K562 (cell line): ENCODE measurements around the gene SSU72. TPM values are rescaled to one million over a fixed set of nuclear protein-coding genes. Genes with fewer than 3 reads are reported as not detected.
"Not testable (repeated sequence)": the region's sequence is repeated elsewhere in the genome, so short reads cannot be mapped to it uniquely, and the experiment has no call there.

ENCODE experiments used
- ATAC-seq: fragments of 200-7000 bp; cut with Tn5 transposase; 3 replicates; pipeline ENCODE4 v1.9.1; 2020; ENCODE audit warnings: moderate library complexity
- BruUV-seq: library from RNA; stranded (reverse); fragments of 400-500 nt; replicated peaks from 2 replicates; lab custom pipeline; 2021; lab: Mats Ljungman, UMichigan
- CTCF ChIA-PET: fragments of 300-600 bp; formaldehyde crosslinking; extraction: SDS; loops from one replicate; lab custom pipeline; 2021; ENCODE audit warnings: low intra/inter-chr PET ratio; lab: Yijun Ruan, JAX
- POLR2A ChIA-PET: fragments of 300-600, 350-650 bp; sonication (Branson Sonifier 250); formaldehyde crosslinking; extraction: SDS; loops from one replicate; lab custom pipeline; 2021; ENCODE audit warnings: antibody characterized with exemption, inconsistent platforms; lab: Yijun Ruan, JAX
- DNase-seq, 4 experiments: peaks; one replicate each; pipeline versions ENCODE4 v3.0.0 to v3.0.0-alpha.2; 2011 to 2018; ENCODE audit warnings: low spot score in 3 of 4, mixed read lengths in 3 of 4; ENCODE audit errors: extremely low read depth in 1 of 4
- FAIRE-seq: peaks from 2 replicates; lab custom pipeline; 2011; peaks lifted over from hg19 to GRCh38; lab: Jason Lieb, UNC
- H2AFZ ChIP-seq: 2 replicates; pipeline ENCODE4 v1.6.0; 2011; ENCODE audit warnings: low read depth, low read length, control low read depth, inconsistent platforms
- H3K27ac ChIP-seq: fragments of 200-600 bp; 3 replicates; pipeline ENCODE4 v1.8.0; 2011; ENCODE audit warnings: low read depth, mild to moderate bottlenecking, control low read depth, inconsistent platforms, low read length, moderate library complexity, mixed read lengths; ENCODE audit errors: extremely low read depth
- H3K27me3 ChIP-seq, 2 experiments: fragments of 300-600 bp in 1 of 2; 2 replicates in 1 of 2; 3 replicates in 1 of 2; pipeline versions ENCODE4 v1.6.0 to v1.8.0; 2011; ENCODE audit warnings: inconsistent platforms in 2 of 2, low read length in 2 of 2, mild to moderate bottlenecking in 1 of 2, mixed read lengths in 1 of 2, moderate library complexity in 1 of 2; ENCODE audit not compliant: control insufficient read depth in 2 of 2, insufficient read depth in 2 of 2
- H3K36me3 ChIP-seq: fragments of 300-600 bp; 3 replicates; pipeline ENCODE4 v1.8.0; 2011; ENCODE audit warnings: mild to moderate bottlenecking, low read length, inconsistent platforms; ENCODE audit not compliant: control insufficient read depth, insufficient read depth
- H3K4me1 ChIP-seq, 2 experiments: fragments of 200-600 bp in 1 of 2; replicated peaks in 1 of 2; 2 replicates in 1 of 2; 3 replicates in 1 of 2; pipeline versions ENCODE4 v1.5.1 to v1.8.0; 2011; ENCODE audit warnings: inconsistent platforms in 2 of 2, low read length in 2 of 2, mild to moderate bottlenecking in 1 of 2, mixed read lengths in 1 of 2, moderate library complexity in 1 of 2; ENCODE audit not compliant: control insufficient read depth in 2 of 2, insufficient read depth in 2 of 2
- H3K4me2 ChIP-seq: 2 replicates; pipeline ENCODE4 v1.6.1; 2011; ENCODE audit warnings: low read length, control low read depth, inconsistent platforms, mixed read lengths; ENCODE audit not compliant: insufficient read depth
- H3K4me3 ChIP-seq: fragments of 200-600 bp; sonication (generic), shearing (Covaris generic); 2 replicates; pipeline ENCODE4 v1.5.1; 2016; ENCODE audit warnings: control low read depth, inconsistent platforms
- H3K79me2 ChIP-seq: fragments of 200-600 bp; 3 replicates; pipeline ENCODE4 v1.8.0; 2011; ENCODE audit warnings: low read length, inconsistent platforms; ENCODE audit not compliant: control insufficient read depth, insufficient read depth
- H3K9ac ChIP-seq, 2 experiments: 2 replicates each; pipeline versions ENCODE4 v1.6.0 to v1.6.1; 2011; ENCODE audit warnings: low read depth in 2 of 2, low read length in 2 of 2, control low read depth in 1 of 2, inconsistent platforms in 1 of 2, mild to moderate bottlenecking in 1 of 2, mixed read lengths in 1 of 2; ENCODE audit not compliant: insufficient read depth in 1 of 2
- H3K9me1 ChIP-seq: one replicate; pipeline ENCODE4 v1.6.0; 2011; ENCODE audit warnings: inconsistent platforms, mild to moderate bottlenecking, low read length, moderate library complexity; ENCODE audit not compliant: control insufficient read depth, insufficient read depth
- H3K9me3 ChIP-seq: replicated peaks from 2 replicates; pipeline ENCODE4 v1.5.1; 2011; ENCODE audit warnings: low read depth, low read length, inconsistent platforms; ENCODE audit not compliant: control insufficient read depth, insufficient read depth
- H4K20me1 ChIP-seq: replicated peaks from 2 replicates; pipeline ENCODE4 v1.6.1; 2011; ENCODE audit warnings: low read length, inconsistent platforms, mixed read lengths; ENCODE audit not compliant: control insufficient read depth, insufficient read depth
- POLR2G ChIP-seq: fragments of 200-400 bp; formaldehyde crosslinking; IDR thresholded peaks from 2 replicates; pipeline ENCODE4 v1.6.1; 2017; ENCODE audit warnings: low read depth, mild to moderate bottlenecking, antibody characterized with exemption, low read length, moderate library complexity
- ZBTB33 ChIP-seq: sonication (generic); formaldehyde crosslinking; IDR thresholded peaks from 2 replicates; pipeline ENCODE4 v1.8.1; 2023; ENCODE audit warnings: mild to moderate bottlenecking, missing genetic modification reagents
- ZBTB9 ChIP-seq: fragments of 450-650 bp; formaldehyde crosslinking; IDR thresholded peaks from 2 replicates; pipeline ENCODE4 v1.4.0; 2020; ENCODE audit warnings: mild to moderate bottlenecking, moderate library complexity
- WGBS: fragments of 100-300 bp; shearing (Covaris generic); methylation state at CpG from one replicate; pipeline ENCODE4 v1.1.6; 2016; ENCODE audit warnings: low coverage, mixed read lengths; ENCODE audit not compliant: insufficient coverage; ENCODE audit errors: missing lambda C conversion rate; 5-methylcytosine and 5-hydroxymethylcytosine counted together
- in situ Hi-C: fragments of 300-500 bp; cut with MboI; formaldehyde crosslinking; loops from 4 replicates; pipeline ENCODE4 v1.15.0; 2018; ENCODE audit warnings: inconsistent platforms, mixed read lengths
- intact Hi-C: fragments of 100-400 bp; cut with micrococcal nuclease; formaldehyde crosslinking; loops from 2 replicates; pipeline ENCODE4 v1.14.2; 2022
- polyA plus RNA-seq, 8 experiments: library from polyadenylated mRNA; depleted of rRNA in 4 of 8; stranded (reverse) in 5 of 8; unstranded in 3 of 8; fragments of >200 nt; fragmentation: Nextera tagmentation in 2 of 8; fragmentation: Illumina TruSeq in 1 of 8; extraction: Ambion mirVana in 2 of 8; extraction: Trizol in 1 of 8; gene quantifications; 2 replicates each; pipeline versions ENCODE4 v1.2.1 to v1.2.3, GENCODE V29; 2011 to 2014; ENCODE audit warnings: inconsistent platforms in 1 of 8, missing spikeins in 1 of 8
- total RNA-seq, 7 experiments: library from RNA; depleted of rRNA in 6 of 7; stranded (reverse); fragments of >200 nt in 6 of 7; fragmentation: Illumina TruSeq in 2 of 7; extraction: Trizol in 2 of 7; gene quantifications; 2 replicates each; pipeline versions ENCODE4 v1.2.1 to v1.2.3, GENCODE V29; 2011 to 2021; ENCODE audit warnings: low replicate concordance in 1 of 7

Gene SSU72
- total and polyA plus RNA-seq, 9 of the 15 experiments (the other 6 are each of a cell fraction or from before 2014, with no cell fraction given): 70.8 to 201 (median 94.6) TPM

- H3K4me1 ChIP-seq, H3K9me1 ChIP-seq, H3K9me3 ChIP-seq, H4K20me1 ChIP-seq, H3K27ac ChIP-seq, H3K4me3 ChIP-seq, H3K4me2 ChIP-seq, FAIRE-seq, in situ Hi-C loops, H3K79me2 ChIP-seq, CTCF ChIA-PET, H3K9ac ChIP-seq, H3K27me3 ChIP-seq, BruUV-seq, ATAC-seq, H2AFZ ChIP-seq: not testable (repeated sequence)
- peak in 1 of 4 experiments; percentile 6 for DNase-seq
- TF ChIP-seq POLR2G (0 out of 2 replicates have a peak, but pooled peaks have one; percentile 18), ZBTB9 (CRISPR knock-in tag) (peak; percentile 76; the same call in 1 of the 2 replicates), ZBTB33 (0 out of 2 replicates have a peak, but pooled peaks have one; percentile 32)
- POLR2A ChIA-PET: interaction anchor here (0.5 kb wide), 1 partner anchor 944 kb away, joined by 3 read pairs; no protein-coding TSS in a partner anchor
- 97% methylated on average over 33 of the region's 51 CpGs for WGBS
- H3K36me3 ChIP-seq: peaks cover 78% of the 10 kb centered on the region
- intact Hi-C loops: loop anchor here (10.0 kb wide), 1 partner anchor 125 kb away; the partner anchor contains the start of gene CCNL2
Measured at GRCh38 chr1:1519805-1520505, 54.7 kb downstream of the SSU72 start.

GRCh38 chr1:1518621-1519007 lies 56.0 kb downstream of the SSU72 start:
- in situ Hi-C loops, H3K9me3 ChIP-seq, H3K9me1 ChIP-seq, H2AFZ ChIP-seq, H3K9ac ChIP-seq, H3K27ac ChIP-seq, H3K27me3 ChIP-seq, FAIRE-seq, ATAC-seq, H4K20me1 ChIP-seq, CTCF ChIA-PET, H3K4me3 ChIP-seq, BruUV-seq, H3K4me2 ChIP-seq, POLR2A ChIA-PET: not testable (repeated sequence)
- Histone ChIP-seq H3K4me1 (peaks cover 0 to 13% of the 10 kb centered on the region in 2 experiments; a peak in 2 of 5 replicates), H3K36me3 (peaks cover 80% of the 10 kb centered on the region), H3K79me2 (peaks cover 20% of the 10 kb centered on the region)
- 93% methylated on average over 11 of the region's 19 CpGs for WGBS
- intact Hi-C loops: loop anchor here (10.0 kb wide), 1 partner anchor 124 kb away; the partner anchor contains the start of gene CCNL2
- peak in 2 of 4 experiments; percentile 10 to 17 for DNase-seq
